Activated CD8-positive, alpha-beta memory T cell treated with anti-CD3 and anti-CD28 coated beads, Interleukin-2, amount 10 ng/mL, durations not matched to agents 7 days and 5 days (primary cell): Measurements from ENCODE around the gene NOA1. TPM values are rescaled to one million over a fixed set of nuclear protein-coding genes. Genes with fewer than 3 reads are reported as not detected.
"Not testable (repeated sequence)": the region's sequence is repeated elsewhere in the genome, so short reads cannot be mapped to it uniquely, and the experiment has no call there.

Experiments used
- ATAC-seq: fragments of 150-1000 bp; cut with Tn5 transposase; one replicate; pipeline ENCODE4 v1.10.0; 2021; ENCODE audit warnings: moderate library complexity
- CTCF ChIA-PET: fragments of 350-600 bp; sonication (Branson Sonifier 250); formaldehyde crosslinking; loops from one replicate; lab custom pipeline; 2021; ENCODE audit warnings: antibody characterized with exemption; lab: Charles Lee
- DNase-seq: peaks from one replicate; pipeline ENCODE4 v3.0.0-alpha.2; 2020
- H3K27ac Mint-ChIP-seq: one replicate; pipeline ENCODE4 v1.8.0; 2021; ENCODE audit warnings: mild to moderate bottlenecking, mixed read lengths
- H3K27me3 Mint-ChIP-seq: one replicate; pipeline ENCODE4 v1.8.0; 2021; ENCODE audit warnings: mixed read lengths
- H3K36me3 Mint-ChIP-seq: one replicate; pipeline ENCODE4 v1.8.0; 2021; ENCODE audit warnings: mild to moderate bottlenecking, mixed read lengths
- H3K4me1 Mint-ChIP-seq: one replicate; pipeline ENCODE4 v1.8.0; 2021; ENCODE audit warnings: mixed read lengths
- H3K4me3 Mint-ChIP-seq: one replicate; pipeline ENCODE4 v1.8.0; 2021; ENCODE audit warnings: mild to moderate bottlenecking, moderate library complexity, mixed read lengths
- H3K9me3 Mint-ChIP-seq: one replicate; pipeline ENCODE4 v1.8.0; 2022; ENCODE audit warnings: low read depth, mixed read lengths
- total RNA-seq, 2 experiments: library from RNA; stranded (reverse); gene quantifications; one replicate each; pipeline ENCODE4 v1.2.3, GENCODE V29; 2021

NOA1 gene
- total RNA-seq, 2 experiments from 2014 or later, result 23.0 to 25.8 TPM

DNA sequence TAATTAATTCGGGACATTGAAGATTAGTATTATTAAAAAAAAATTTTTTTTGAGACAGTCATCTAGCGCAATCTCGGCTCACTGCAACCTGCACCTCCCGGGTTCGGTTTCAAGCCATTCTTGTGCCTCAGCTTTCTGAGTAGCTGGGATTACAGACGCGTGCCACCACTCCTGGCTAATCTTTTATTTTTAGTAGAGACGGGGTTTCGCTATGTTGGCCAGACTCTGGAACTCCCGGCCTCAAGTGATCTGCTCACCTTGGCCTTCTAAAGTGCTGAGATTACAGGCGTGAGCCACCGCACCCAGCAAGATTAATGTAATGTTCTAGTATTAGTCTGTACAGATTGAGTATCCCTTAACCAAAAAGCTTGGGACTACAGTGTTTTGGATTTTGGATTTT is 37.0 kb downstream of the NOA1 start:
- H3K36me3 Mint-ChIP-seq, result peaks cover 11% of the 10 kb centered on the region
- no peak overlapping the region for H3K27ac Mint-ChIP-seq
- peaks cover 4% of the 10 kb centered on the region for H3K4me1 Mint-ChIP-seq
- DNase-seq, result no peak
- H3K4me3 Mint-ChIP-seq, result no peak overlapping the region
- CTCF ChIA-PET, result interaction anchor here (0.6 kb wide), 1 partner anchor 79 kb away, joined by 3 read pairs; no protein-coding TSS in a partner anchor
- no peak for ATAC-seq
- no peaks in the 10 kb centered on the region for H3K9me3 Mint-ChIP-seq
- H3K27me3 Mint-ChIP-seq, result no peaks in the 10 kb centered on the region

DNA sequence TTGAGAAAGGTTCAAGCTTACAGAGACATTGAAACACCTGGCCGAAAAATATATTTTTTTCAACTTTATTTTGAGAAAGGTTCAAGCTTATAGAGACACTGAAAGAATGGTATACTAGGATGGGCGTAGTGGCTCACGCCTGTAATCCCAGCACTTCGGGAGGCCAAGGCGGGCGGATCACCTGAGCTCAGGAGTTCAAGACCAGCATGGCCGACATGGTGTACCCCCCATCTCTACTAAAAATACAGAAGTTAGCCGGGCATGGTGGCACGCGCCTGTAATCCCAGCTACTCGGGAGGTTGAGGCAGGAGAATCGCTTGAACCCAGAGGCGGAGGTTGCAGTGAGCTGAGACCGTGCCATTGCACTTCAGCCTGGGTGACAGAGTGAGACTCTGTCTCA is 37.6 kb downstream of the NOA1 start:
- H3K4me3 Mint-ChIP-seq, H3K9me3 Mint-ChIP-seq, H3K4me1 Mint-ChIP-seq, DNase-seq, ATAC-seq, CTCF ChIA-PET, H3K27me3 Mint-ChIP-seq, H3K27ac Mint-ChIP-seq: not testable (repeated sequence)
- H3K36me3 Mint-ChIP-seq, result peaks cover 12% of the 10 kb centered on the region

GRCh38 chr4:56937262-56937661 is 40.1 kb downstream of the NOA1 start:
- CTCF ChIA-PET, result interaction anchor here (0.7 kb wide), 1 partner anchor 162 kb away, joined by 3 read pairs; no protein-coding TSS in a partner anchor
- Mint-ChIP-seq H3K4me1 (peaks cover 8% of the 10 kb centered on the region), H3K36me3 (peaks cover 13% of the 10 kb centered on the region), H3K9me3 (no peaks in the 10 kb centered on the region), H3K27me3 (no peaks in the 10 kb centered on the region), H3K4me3 (no peak overlapping the region), H3K27ac (no peak overlapping the region)
- DNase-seq (no peak), ATAC-seq (no peak)

GRCh38 chr4:56931924-56932323 is 45.5 kb downstream of the NOA1 start:
- no peak overlapping the region for H3K27ac Mint-ChIP-seq
- H3K4me3 Mint-ChIP-seq, result no peak overlapping the region
- H3K4me1 Mint-ChIP-seq, result peaks cover 15% of the 10 kb centered on the region
- no peaks in the 10 kb centered on the region for H3K27me3 Mint-ChIP-seq
- CTCF ChIA-PET, result no interaction called here
- H3K9me3 Mint-ChIP-seq, result no peaks in the 10 kb centered on the region
- H3K36me3 Mint-ChIP-seq, result peaks cover 36% of the 10 kb centered on the region
- ATAC-seq (no peak), DNase-seq (no peak)

DNA sequence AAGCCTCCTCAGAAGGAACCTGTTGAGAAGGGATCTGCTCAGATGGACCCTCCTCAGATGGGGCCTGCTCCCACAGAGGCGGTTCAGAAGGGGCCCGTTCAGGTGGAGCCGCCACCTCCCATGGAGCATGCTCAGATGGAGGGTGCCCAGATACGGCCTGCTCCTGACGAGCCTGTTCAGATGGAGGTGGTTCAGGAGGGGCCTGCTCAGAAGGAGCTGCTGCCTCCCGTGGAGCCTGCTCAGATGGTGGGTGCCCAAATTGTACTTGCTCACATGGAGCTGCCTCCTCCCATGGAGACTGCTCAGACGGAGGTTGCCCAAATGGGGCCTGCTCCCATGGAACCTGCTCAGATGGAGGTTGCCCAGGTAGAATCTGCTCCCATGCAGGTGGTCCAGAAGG is 46.8 kb downstream of the NOA1 start:
- no peak for ATAC-seq
- H3K36me3 Mint-ChIP-seq, result peaks cover 36% of the 10 kb centered on the region
- CTCF ChIA-PET, result no interaction called here
- no peak for DNase-seq
- H3K27me3 Mint-ChIP-seq, result no peaks in the 10 kb centered on the region
- H3K4me3 Mint-ChIP-seq, result no peak overlapping the region
- no peaks in the 10 kb centered on the region for H3K9me3 Mint-ChIP-seq
- H3K27ac Mint-ChIP-seq, result no peak overlapping the region
- peaks cover 15% of the 10 kb centered on the region for H3K4me1 Mint-ChIP-seq

DNA sequence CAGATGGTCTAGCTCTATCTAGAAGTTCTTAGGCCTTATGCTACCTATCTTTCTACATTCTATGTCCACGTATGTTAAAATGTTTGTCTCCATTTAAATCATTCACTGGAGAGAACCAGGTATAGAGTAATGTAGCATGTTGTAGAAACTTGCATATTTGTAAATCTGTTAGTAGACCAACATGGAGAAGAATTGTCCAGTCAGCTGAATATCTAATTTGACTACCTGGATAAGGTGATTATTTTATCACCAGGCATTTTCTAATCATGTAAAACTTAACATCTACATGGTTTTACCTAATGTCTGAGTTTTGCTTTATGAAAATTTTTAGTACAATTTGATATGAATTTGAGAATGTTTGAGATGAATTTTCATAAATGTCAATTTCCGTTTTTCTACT is 50.2 kb downstream of the NOA1 start:
- Mint-ChIP-seq H3K36me3 (peaks cover 55% of the 10 kb centered on the region), H3K4me1 (peaks cover 11% of the 10 kb centered on the region), H3K27ac (no peak overlapping the region), H3K4me3 (no peak overlapping the region), H3K27me3 (no peaks in the 10 kb centered on the region), H3K9me3 (no peaks in the 10 kb centered on the region)
- ATAC-seq (no peak), DNase-seq (no peak)
- CTCF ChIA-PET, result no interaction called here

- H3K27me3 Mint-ChIP-seq, H3K4me3 Mint-ChIP-seq, H3K9me3 Mint-ChIP-seq, DNase-seq, H3K27ac Mint-ChIP-seq, ATAC-seq: not testable (repeated sequence)
- CTCF ChIA-PET, result interaction anchor here (1.4 kb wide), 1 partner anchor 62 kb away, joined by 3 read pairs; the partner anchor contains the start of gene NOA1
- peaks cover 36% of the 10 kb centered on the region for H3K36me3 Mint-ChIP-seq
- H3K4me1 Mint-ChIP-seq, result peaks cover 47% of the 10 kb centered on the region
These were observed 62.4 kb downstream of the NOA1 start for GRCh38 chr4:56914977-56915376.

- H3K27ac Mint-ChIP-seq, result no peak overlapping the region
- CTCF ChIA-PET, result interaction anchor here (0.6 kb wide), 1 partner anchor 445 kb away, joined by 4 read pairs; no protein-coding TSS in a partner anchor
- peaks cover 50% of the 10 kb centered on the region for H3K4me1 Mint-ChIP-seq
- H3K36me3 Mint-ChIP-seq, result peaks cover 35% of the 10 kb centered on the region
- H3K4me3 Mint-ChIP-seq, result no peak overlapping the region
- no peaks in the 10 kb centered on the region for H3K9me3 Mint-ChIP-seq
- ATAC-seq (no peak), DNase-seq (no peak)
- no peaks in the 10 kb centered on the region for H3K27me3 Mint-ChIP-seq
These were observed 63.1 kb downstream of the NOA1 start for GRCh38 chr4:56914336-56914735.

Other genes starting within 250 kb of the NOA1 start
- gene SPINK2, start 155.9 kb downstream of the NOA1 start, total RNA-seq, result 1 to 10 TPM; 1.5 to 1.9 TPM
- gene REST, start 69.7 kb downstream of the NOA1 start, total RNA-seq, result 10 to 100 TPM; 46.5 to 54.0 TPM
- 100 to 1,000 TPM; 121 to 137 TPM for gene POLR2B, start 1.3 kb upstream of the NOA1 start, total RNA-seq
- gene IGFBP7, start 132.8 kb upstream of the NOA1 start, total RNA-seq, result under 1 TPM in 1 of 2 experiments, not detected in 1; 0.35 TPM